ENCODE measurements around the gene CERS3. TPM values are rescaled to one million over a fixed set of nuclear protein-coding genes. Genes with fewer than 3 reads are reported as not detected.

The CERS3 gene
- total RNA-seq, 1 donor from 2014 or later = 0.69 TPM

- H3K36me3 Mint-ChIP-seq = no peaks in the 10 kb centered on the region
Observed at GRCh38 chr15:100484443-100484842, 44.3 kb downstream of the CERS3 start.

GRCh38 chr15:100483370-100483769 is 45.4 kb downstream of the CERS3 start:
- no peak for DNase-seq (ENCODE audit: low spot score in 2 of 2, unreplicated experiment in 2 of 2)
- H3K4me1 Mint-ChIP-seq = peaks cover 4% of the 10 kb centered on the region
- no peak overlapping the region for H3K4me3 Mint-ChIP-seq
- no peak overlapping the region for H3K27ac Mint-ChIP-seq
- peaks cover 17% of the 10 kb centered on the region for H3K9me3 Mint-ChIP-seq
- TF ChIP-seq CTCF (IDR thresholded peaks at IDR 0.05; ENCODE audit: unreplicated experiment) = no peak
- no peaks in the 10 kb centered on the region for H3K27me3 Mint-ChIP-seq (ENCODE audit: low read depth)
- peaks cover 4% of the 10 kb centered on the region for H3K36me3 Mint-ChIP-seq

More at GRCh38 chr15:100484443-100484842, 44.3 kb downstream of the CERS3 start:
- H3K9me3 Mint-ChIP-seq = peaks cover 7% of the 10 kb centered on the region
- no peak for DNase-seq (ENCODE audit: low spot score in 2 of 2, unreplicated experiment in 2 of 2)
- H3K4me3 Mint-ChIP-seq = no peak overlapping the region
- H3K27ac Mint-ChIP-seq = no peak overlapping the region
- H3K4me1 Mint-ChIP-seq = peaks cover 4% of the 10 kb centered on the region
- no peaks in the 10 kb centered on the region for H3K27me3 Mint-ChIP-seq (ENCODE audit: low read depth)
- TF ChIP-seq CTCF (IDR thresholded peaks at IDR 0.05; ENCODE audit: unreplicated experiment) = no peak

DNA sequence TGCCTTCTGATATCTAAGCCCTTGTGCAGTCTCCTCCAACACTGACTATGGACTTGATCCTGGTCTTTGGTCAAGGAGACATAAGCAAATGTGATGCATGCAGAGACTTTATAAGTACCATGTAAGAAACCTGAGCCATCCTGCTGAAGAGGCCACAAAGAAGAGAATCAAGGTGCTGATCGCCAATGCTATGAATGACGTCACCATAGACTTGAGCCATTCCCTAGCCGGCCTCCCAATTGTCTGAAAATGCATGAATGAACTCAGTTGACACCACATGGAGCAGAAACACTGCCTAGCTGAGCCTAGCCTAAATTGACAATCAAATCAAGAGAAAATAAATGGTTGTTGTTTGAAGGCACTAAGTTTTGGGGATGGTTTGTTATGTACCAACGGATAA is 51.9 kb downstream of the CERS3 start:
- TF ChIP-seq CTCF (IDR thresholded peaks at IDR 0.05; ENCODE audit: unreplicated experiment) = no peak
- Mint-ChIP-seq H3K4me1 (peaks cover 4% of the 10 kb centered on the region), H3K4me3 (no peak overlapping the region), H3K9me3 (peaks cover 48% of the 10 kb centered on the region), H3K27ac (no peak overlapping the region), H3K36me3 (peaks cover 6% of the 10 kb centered on the region), H3K27me3 (ENCODE audit: low read depth) (no peaks in the 10 kb centered on the region)
- DNase-seq (ENCODE audit: low spot score in 2 of 2, unreplicated experiment in 2 of 2) = no peak

- H3K27ac Mint-ChIP-seq = no peak overlapping the region
- H3K27me3 Mint-ChIP-seq (ENCODE audit: low read depth) = no peaks in the 10 kb centered on the region
Observed at GRCh38 chr15:100472736-100473135, 56.0 kb downstream of the CERS3 start.

DNA sequence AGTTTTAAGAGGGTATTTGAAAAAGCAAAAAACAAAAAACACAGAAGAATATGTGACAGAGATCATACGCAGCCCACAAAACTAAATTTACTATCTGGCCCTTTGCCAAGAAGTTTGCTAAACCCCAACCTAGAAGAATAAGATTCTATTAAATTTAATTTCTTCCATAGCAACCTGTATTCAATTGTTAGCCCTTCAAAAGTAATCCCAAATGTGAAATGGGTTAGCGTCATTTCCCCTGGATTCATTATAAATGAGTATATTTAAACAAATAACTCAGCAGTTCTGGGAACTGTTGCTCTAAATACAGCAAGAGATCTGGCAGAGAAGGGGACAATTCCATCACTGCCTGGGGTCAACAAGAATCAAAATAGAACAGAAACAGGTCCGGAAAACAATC is 56.8 kb downstream of the CERS3 start:
- Mint-ChIP-seq H3K4me3 (no peak overlapping the region), H3K27ac (peak overlapping the region; percentile 59), H3K36me3 (no peaks in the 10 kb centered on the region), H3K9me3 (peaks cover 16% of the 10 kb centered on the region), H3K4me1 (peaks cover 30% of the 10 kb centered on the region), H3K27me3 (ENCODE audit: low read depth) (no peaks in the 10 kb centered on the region)
- DNase-seq (ENCODE audit: low spot score in 2 of 2, unreplicated experiment in 2 of 2) = no peak
- TF ChIP-seq CTCF (IDR thresholded peaks at IDR 0.05; ENCODE audit: unreplicated experiment) = no peak

More at GRCh38 chr15:100472736-100473135, 56.0 kb downstream of the CERS3 start:
- H3K9me3 Mint-ChIP-seq = peaks cover 24% of the 10 kb centered on the region
- peaks cover under 1% of the 10 kb centered on the region for H3K36me3 Mint-ChIP-seq
- H3K4me1 Mint-ChIP-seq = peaks cover 30% of the 10 kb centered on the region
- no peak for DNase-seq (ENCODE audit: low spot score in 2 of 2, unreplicated experiment in 2 of 2)
- H3K4me3 Mint-ChIP-seq = no peak overlapping the region
- TF ChIP-seq CTCF (IDR thresholded peaks at IDR 0.05; ENCODE audit: unreplicated experiment) = no peak

GRCh38 chr15:100468285-100468684 is 60.5 kb downstream of the CERS3 start:
- peaks cover 47% of the 10 kb centered on the region for H3K4me1 Mint-ChIP-seq
- H3K27ac Mint-ChIP-seq = no peak overlapping the region
- H3K36me3 Mint-ChIP-seq = no peaks in the 10 kb centered on the region
- no peak overlapping the region for H3K4me3 Mint-ChIP-seq
- peaks cover 2% of the 10 kb centered on the region for H3K9me3 Mint-ChIP-seq
- no peak for DNase-seq (ENCODE audit: low spot score in 2 of 2, unreplicated experiment in 2 of 2)
- no peak for TF ChIP-seq CTCF (IDR thresholded peaks at IDR 0.05; ENCODE audit: unreplicated experiment)
- no peaks in the 10 kb centered on the region for H3K27me3 Mint-ChIP-seq (ENCODE audit: low read depth)

Data from mesothelial cell of epicardium (in vitro differentiated cells).